PC-3 (cell line): ENCODE measurements around the gene SMIM17. TPM values are rescaled to one million over a fixed set of nuclear protein-coding genes. Genes with fewer than 3 reads are reported as not detected.

Source experiments
- ATAC-seq: fragments of 200-7000 bp; cut with Tn5 transposase; 2 replicates; pipeline ENCODE4 v1.9.1; 2020; ENCODE audit warnings: mild to moderate bottlenecking, moderate library complexity
- BruUV-seq: library from RNA; stranded (reverse); fragments of 400-500 nt; replicated peaks from 2 replicates; lab custom pipeline; 2021; lab: Mats Ljungman, UMichigan
- CTCF ChIA-PET: fragments of 300-600 bp; sonication (Branson Sonifier 250); formaldehyde crosslinking; loops from one replicate; lab custom pipeline; 2022; ENCODE audit warnings: antibody characterized with exemption; lab: Charles Lee
- POLR2A ChIA-PET: fragments of 300-600 bp; sonication (Branson Sonifier 250); formaldehyde crosslinking; loops from one replicate; lab custom pipeline; 2022; ENCODE audit warnings: antibody characterized with exemption; ENCODE audit not compliant: unreplicated experiment; lab: Charles Lee
- DNase-seq: peaks from one replicate; pipeline ENCODE4 v3.0.0-alpha.2; 2015
- H2AFZ ChIP-seq: fragments of 300-600 bp; sonication (generic); 2 replicates; pipeline ENCODE4 v1.6.0; 2016; ENCODE audit warnings: antibody characterized with exemption, low read length
- H3F3A ChIP-seq: fragments of 300-600 bp; sonication (generic); one replicate; pipeline ENCODE4 v1.6.0; 2017; ENCODE audit warnings: antibody characterized with exemption, low read length, control low read depth, mild to moderate bottlenecking; ENCODE audit not compliant: unreplicated experiment
- H3K27ac ChIP-seq: fragments of 300-600 bp; sonication (generic); 2 replicates; pipeline ENCODE4 v1.5.1; 2016; ENCODE audit warnings: mild to moderate bottlenecking, low read length
- H3K27me3 ChIP-seq: fragments of 300-600 bp; sonication (generic); 2 replicates; pipeline ENCODE4 v1.6.1; 2016; ENCODE audit warnings: low read length, mixed read lengths
- H3K36me3 ChIP-seq: fragments of 300-600 bp; sonication (generic); 2 replicates; pipeline ENCODE4 v1.6.1; 2016; ENCODE audit warnings: low read depth, mixed run types, low read length, mixed read lengths
- H3K4me1 ChIP-seq: fragments of 300-600 bp; sonication (generic); 2 replicates; pipeline ENCODE4 v1.5.1; 2016; ENCODE audit warnings: low read length; ENCODE audit not compliant: insufficient read depth
- H3K4me2 ChIP-seq: fragments of 300-600 bp; sonication (generic); 2 replicates; pipeline ENCODE4 v1.6.0; 2016; ENCODE audit warnings: low read length
- H3K4me3 ChIP-seq: fragments of 300-600 bp; sonication (generic); 2 replicates; pipeline ENCODE4 v1.5.1; 2016; ENCODE audit warnings: mild to moderate bottlenecking, low read length, mixed read lengths
- H3K79me2 ChIP-seq: fragments of 300-600 bp; sonication (generic); 2 replicates; pipeline ENCODE4 v1.6.1; 2017; ENCODE audit warnings: low read length, mixed read lengths
- H3K9ac ChIP-seq: fragments of 300-600 bp; sonication (generic); 2 replicates; pipeline ENCODE4 v1.6.0; 2016; ENCODE audit warnings: mild to moderate bottlenecking, low read length
- H3K9me2 ChIP-seq: fragments of 300-600 bp; sonication (generic); replicated peaks from 2 replicates; pipeline ENCODE4 v1.6.1; 2016; ENCODE audit warnings: mixed run types, low read length, mixed read lengths
- H3K9me3 ChIP-seq: fragments of 300-600 bp; sonication (generic); 2 replicates; pipeline ENCODE4 v1.6.1; 2016; ENCODE audit warnings: low read length, mixed read lengths
- H4K20me1 ChIP-seq: fragments of 300-600 bp; sonication (generic); 2 replicates; pipeline ENCODE4 v1.6.1; 2016; ENCODE audit warnings: low read length, mixed read lengths
- EZH2 ChIP-seq: fragments of 300-600 bp; sonication (generic); IDR thresholded peaks from one replicate; pipeline ENCODE4 v1.6.1; 2017; ENCODE audit warnings: antibody characterized with exemption, mild to moderate bottlenecking, low read length; ENCODE audit not compliant: unreplicated experiment
- EZH2phosphoT487 ChIP-seq: fragments of 300-600 bp; sonication (generic); IDR thresholded peaks from 2 replicates; pipeline ENCODE4 v1.6.1; 2018; ENCODE audit warnings: mild to moderate bottlenecking, antibody characterized with exemption, low read length, borderline replicate concordance
- intact Hi-C: fragments of 100-400 bp; cut with micrococcal nuclease; formaldehyde crosslinking; loops from 2 replicates; pipeline ENCODE4 v1.9.0; 2023
- total RNA-seq: library from RNA; depleted of rRNA; stranded (reverse); fragments of >200 nt; gene quantifications from 2 replicates; pipeline ENCODE4 v1.2.3, GENCODE V29; 2014; rRNA removed
- TF ChIP-seq, protein P1 (sequence below): fragments of 300-600 bp; sonication (generic); conservative IDR thresholded peaks from 2 replicates; pipeline ENCODE4 v1.5.1; 2017; ENCODE audit warnings: antibody characterized with exemption, low read depth, mild to moderate bottlenecking, low read length

The SMIM17 gene
- total RNA-seq, 1 experiment from 2014 or later = not detected

DNA sequence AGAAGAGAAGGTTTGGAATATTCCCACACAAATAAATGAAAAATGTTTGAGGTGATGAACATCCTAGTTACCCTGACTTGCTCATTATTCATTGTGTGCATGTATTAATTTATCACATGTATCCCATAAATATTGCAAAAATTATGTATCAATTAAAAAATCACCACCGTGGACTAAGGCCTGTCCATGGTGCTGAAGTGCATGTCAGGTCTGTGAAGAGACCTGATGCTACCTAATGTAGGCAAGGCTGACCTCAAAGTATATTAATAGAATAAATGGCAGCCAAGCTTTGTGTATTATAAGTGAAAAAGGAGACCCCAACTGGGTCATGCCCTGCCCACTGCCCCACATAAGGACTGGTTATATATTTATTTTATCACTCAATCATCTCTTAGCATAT lies 63.0 kb downstream of the SMIM17 start:
- no peaks in the 10 kb centered on the region for H4K20me1 ChIP-seq
- POLR2A ChIA-PET = no interaction called here
- no peaks in the 10 kb centered on the region for H3K4me1 ChIP-seq
- H3F3A ChIP-seq = no peaks in the 10 kb centered on the region
- TF ChIP-seq, protein P1, sequence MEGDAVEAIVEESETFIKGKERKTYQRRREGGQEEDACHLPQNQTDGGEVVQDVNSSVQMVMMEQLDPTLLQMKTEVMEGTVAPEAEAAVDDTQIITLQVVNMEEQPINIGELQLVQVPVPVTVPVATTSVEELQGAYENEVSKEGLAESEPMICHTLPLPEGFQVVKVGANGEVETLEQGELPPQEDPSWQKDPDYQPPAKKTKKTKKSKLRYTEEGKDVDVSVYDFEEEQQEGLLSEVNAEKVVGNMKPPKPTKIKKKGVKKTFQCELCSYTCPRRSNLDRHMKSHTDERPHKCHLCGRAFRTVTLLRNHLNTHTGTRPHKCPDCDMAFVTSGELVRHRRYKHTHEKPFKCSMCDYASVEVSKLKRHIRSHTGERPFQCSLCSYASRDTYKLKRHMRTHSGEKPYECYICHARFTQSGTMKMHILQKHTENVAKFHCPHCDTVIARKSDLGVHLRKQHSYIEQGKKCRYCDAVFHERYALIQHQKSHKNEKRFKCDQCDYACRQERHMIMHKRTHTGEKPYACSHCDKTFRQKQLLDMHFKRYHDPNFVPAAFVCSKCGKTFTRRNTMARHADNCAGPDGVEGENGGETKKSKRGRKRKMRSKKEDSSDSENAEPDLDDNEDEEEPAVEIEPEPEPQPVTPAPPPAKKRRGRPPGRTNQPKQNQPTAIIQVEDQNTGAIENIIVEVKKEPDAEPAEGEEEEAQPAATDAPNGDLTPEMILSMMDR = no peak
- TF ChIP-seq EZH2phosphoT487 (no peak), EZH2 (no peak)
- H3K36me3 ChIP-seq = no peaks in the 10 kb centered on the region
- no peak overlapping the region for H3K4me2 ChIP-seq
- H3K4me3 ChIP-seq = no peak overlapping the region
- CTCF ChIA-PET = no interaction called here
- H3K9me2 ChIP-seq = no peaks in the 10 kb centered on the region
- H3K79me2 ChIP-seq = no peaks in the 10 kb centered on the region
- intact Hi-C loops = no loop called here
- BruUV-seq = no TSS peak
- H3K27me3 ChIP-seq = no peaks in the 10 kb centered on the region
- ATAC-seq (no peak), DNase-seq (no peak)
- H3K27ac ChIP-seq = no peak overlapping the region
- H3K9ac ChIP-seq = no peak overlapping the region
- H3K9me3 ChIP-seq = peaks cover 42% of the 10 kb centered on the region
- no peak overlapping the region for H2AFZ ChIP-seq

Other genes with a start within 250 kb of the SMIM17 start
- not detected in 2 replicates for gene ZNF582, start 249.6 kb upstream of the SMIM17 start, total RNA-seq
- gene ZNF583, start 238.8 kb upstream of the SMIM17 start, total RNA-seq = 0.11 TPM in 1 of 2 replicates, not detected in the other
- 2.5 and 3.2 TPM in 2 replicates for gene ZNF667, start 165.8 kb upstream of the SMIM17 start, total RNA-seq
- gene ZNF471, start 135.3 kb upstream of the SMIM17 start, total RNA-seq = 0.07 and 0.23 TPM in 2 replicates
- gene ZFP28, start 104.2 kb upstream of the SMIM17 start, total RNA-seq = 0.58 and 2.2 TPM in 2 replicates
- 0.26 and 0.75 TPM in 2 replicates for gene ZNF470, start 75.7 kb upstream of the SMIM17 start, total RNA-seq
- 8.8 and 14.2 TPM in 2 replicates for gene ZNF71, start 47.9 kb upstream of the SMIM17 start, total RNA-seq
- gene ZNF835, start 28.6 kb downstream of the SMIM17 start, total RNA-seq = not detected in 2 replicates
- 1.6 and 2.6 TPM in 2 replicates for gene PEG3, start 197.6 kb downstream of the SMIM17 start, total RNA-seq
- gene ZIM2, start 197.6 kb downstream of the SMIM17 start, total RNA-seq = not detected in 2 replicates